GM12865 (cell line): ENCODE data around the gene PNPLA8.

Experiments used
- DNase-seq: peaks from one replicate; pipeline ENCODE4 v3.0.0; 2010; ENCODE audit warnings: low read depth
- H3K4me3 ChIP-seq: 2 replicates; pipeline ENCODE4 v1.5.1; 2011; ENCODE audit warnings: mild to moderate bottlenecking, low read depth, low read length, control low read depth
- TF ChIP-seq, protein P1 (sequence below): IDR thresholded peaks from 2 replicates; pipeline ENCODE4 v1.5.1; 2011; ENCODE audit warnings: low read length, control low read depth, low read depth, inconsistent platforms; ENCODE audit not compliant: insufficient read depth; ENCODE audit errors: missing control alignments

The PNPLA8 gene

GRCh38 chr7:108488768-108489538, 37.0 kb downstream of the PNPLA8 start:
- H3K4me3 ChIP-seq: no peak overlapping the region
- TF ChIP-seq, protein P1, sequence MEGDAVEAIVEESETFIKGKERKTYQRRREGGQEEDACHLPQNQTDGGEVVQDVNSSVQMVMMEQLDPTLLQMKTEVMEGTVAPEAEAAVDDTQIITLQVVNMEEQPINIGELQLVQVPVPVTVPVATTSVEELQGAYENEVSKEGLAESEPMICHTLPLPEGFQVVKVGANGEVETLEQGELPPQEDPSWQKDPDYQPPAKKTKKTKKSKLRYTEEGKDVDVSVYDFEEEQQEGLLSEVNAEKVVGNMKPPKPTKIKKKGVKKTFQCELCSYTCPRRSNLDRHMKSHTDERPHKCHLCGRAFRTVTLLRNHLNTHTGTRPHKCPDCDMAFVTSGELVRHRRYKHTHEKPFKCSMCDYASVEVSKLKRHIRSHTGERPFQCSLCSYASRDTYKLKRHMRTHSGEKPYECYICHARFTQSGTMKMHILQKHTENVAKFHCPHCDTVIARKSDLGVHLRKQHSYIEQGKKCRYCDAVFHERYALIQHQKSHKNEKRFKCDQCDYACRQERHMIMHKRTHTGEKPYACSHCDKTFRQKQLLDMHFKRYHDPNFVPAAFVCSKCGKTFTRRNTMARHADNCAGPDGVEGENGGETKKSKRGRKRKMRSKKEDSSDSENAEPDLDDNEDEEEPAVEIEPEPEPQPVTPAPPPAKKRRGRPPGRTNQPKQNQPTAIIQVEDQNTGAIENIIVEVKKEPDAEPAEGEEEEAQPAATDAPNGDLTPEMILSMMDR: no peak
- no peak for DNase-seq

- TF ChIP-seq, protein P1: no peak
- no peak for DNase-seq
- H3K4me3 ChIP-seq: no peak overlapping the region
Observed at GRCh38 chr7:108487646-108488045, 38.3 kb downstream of the PNPLA8 start.

GRCh38 chr7:108486291-108486966, 39.5 kb downstream of the PNPLA8 start:
- TF ChIP-seq, protein P1: no peak
- no peak overlapping the region for H3K4me3 ChIP-seq
- no peak for DNase-seq

GRCh38 chr7:108484137-108484536, 41.8 kb downstream of the PNPLA8 start:
- TF ChIP-seq, protein P1: no peak
- no peak for DNase-seq

DNA sequence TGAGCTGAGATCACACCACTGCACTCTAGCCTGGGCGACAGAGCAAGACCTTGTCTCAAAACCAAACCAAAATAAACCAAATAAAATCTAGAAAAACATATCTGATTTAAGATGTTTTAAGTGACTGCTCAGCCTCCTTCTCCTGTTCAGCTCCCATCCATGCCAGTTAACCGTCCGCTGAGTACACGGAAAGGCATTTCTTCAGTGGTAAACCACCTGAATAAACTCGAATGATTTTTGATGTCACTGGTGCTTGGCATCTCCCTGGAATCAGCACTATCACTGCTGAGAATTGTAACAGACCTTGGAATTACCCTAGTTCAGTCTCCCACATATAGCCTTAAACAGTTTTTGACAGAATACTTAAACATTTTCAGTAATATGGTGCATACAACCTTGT, 45.6 kb downstream of the PNPLA8 start:
- no peak overlapping the region for H3K4me3 ChIP-seq
- no peak for DNase-seq
- TF ChIP-seq, protein P1: no peak

More at GRCh38 chr7:108484137-108484536, 41.8 kb downstream of the PNPLA8 start:
- H3K4me3 ChIP-seq: no peak overlapping the region

DNA sequence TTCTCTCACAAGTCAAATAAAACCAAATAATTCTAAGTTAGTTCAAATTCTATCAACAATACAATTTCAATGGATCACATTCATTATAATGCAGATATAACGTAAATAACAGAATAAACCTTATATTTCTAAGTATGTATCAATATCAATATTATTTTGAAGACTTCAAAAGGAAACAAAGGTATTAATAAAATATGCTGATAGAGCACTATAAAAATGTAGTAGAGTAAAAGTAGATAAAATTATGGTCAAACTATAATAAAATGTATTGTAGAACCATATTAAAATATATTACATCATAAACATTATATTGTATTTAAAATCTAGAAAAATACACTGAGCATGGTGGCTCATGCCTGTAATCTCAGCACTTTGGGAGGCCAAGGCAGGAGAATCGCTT, 46.2 kb downstream of the PNPLA8 start:
- H3K4me3 ChIP-seq: no peak overlapping the region
- DNase-seq: no peak
- TF ChIP-seq, protein P1: no peak
